NCI-H146 treated with DMSO at 0.1 percent for 48 hours (cell line): ENCODE measurements around the gene EPB41L5.
"Not testable (repeated sequence)": the region's sequence is repeated elsewhere in the genome, so short reads cannot be mapped to it uniquely, and the experiment has no call there.

Source experiments
- DNase-seq: peaks from one replicate; lab custom pipeline; 2025; ENCODE audit not compliant: unreplicated experiment; lab: John Stamatoyannopoulos, UW

The EPB41L5 gene

GRCh38 chr2:120029672-120030640 lies 17.1 kb downstream of the EPB41L5 start:
- DNase-seq: no peak

GRCh38 chr2:120032297-120032696 lies 19.4 kb downstream of the EPB41L5 start:
- no peak for DNase-seq

- DNase-seq: no peak
Observed at GRCh38 chr2:120034027-120034426, 21.1 kb downstream of the EPB41L5 start.

GRCh38 chr2:120034621-120035020 lies 21.7 kb downstream of the EPB41L5 start:
- DNase-seq: no peak

GRCh38 chr2:120036145-120036544 lies 23.3 kb downstream of the EPB41L5 start:
- DNase-seq: no peak

- DNase-seq: no peak
Observed at GRCh38 chr2:120037995-120038541, 25.2 kb downstream of the EPB41L5 start.

- no peak for DNase-seq
Observed at GRCh38 chr2:120042359-120042758, 29.5 kb downstream of the EPB41L5 start.

GRCh38 chr2:120044336-120044735 lies 31.5 kb downstream of the EPB41L5 start:
- no peak for DNase-seq

GRCh38 chr2:120045775-120046174 lies 32.9 kb downstream of the EPB41L5 start:
- DNase-seq: not testable (repeated sequence)

- not testable (repeated sequence) for DNase-seq
Observed at GRCh38 chr2:120046252-120046651, 33.4 kb downstream of the EPB41L5 start.

- DNase-seq: no peak
Observed at GRCh38 chr2:120052597-120052996, 39.7 kb downstream of the EPB41L5 start.

GRCh38 chr2:120053891-120054290 lies 41.0 kb downstream of the EPB41L5 start:
- DNase-seq: no peak

GRCh38 chr2:120059483-120059882 lies 46.6 kb downstream of the EPB41L5 start:
- DNase-seq: no peak

GRCh38 chr2:120060088-120060623 lies 47.3 kb downstream of the EPB41L5 start:
- no peak for DNase-seq

GRCh38 chr2:120064664-120065063 lies 51.8 kb downstream of the EPB41L5 start:
- no peak for DNase-seq

- peak; percentile 93 for DNase-seq
Observed at GRCh38 chr2:120066800-120067547, 54.1 kb downstream of the EPB41L5 start.

GRCh38 chr2:120068040-120068658 lies 55.3 kb downstream of the EPB41L5 start:
- peak; percentile 67 for DNase-seq

- DNase-seq: no peak
Observed at GRCh38 chr2:120075545-120075944, 62.7 kb downstream of the EPB41L5 start.

GRCh38 chr2:120077896-120078295 lies 65.0 kb downstream of the EPB41L5 start:
- DNase-seq: no peak

GRCh38 chr2:120079647-120080046 lies 66.8 kb downstream of the EPB41L5 start:
- DNase-seq: no peak

- no peak for DNase-seq
Observed at GRCh38 chr2:120091436-120091835, 78.6 kb downstream of the EPB41L5 start.
